Measurements from ENCODE around the gene PRSS23. TPM values are rescaled to one million over a fixed set of nuclear protein-coding genes. Genes with fewer than 3 reads are reported as not detected.

Gene PRSS23
- total RNA-seq, 1 donor from 2014 or later: 40.3 TPM

DNA sequence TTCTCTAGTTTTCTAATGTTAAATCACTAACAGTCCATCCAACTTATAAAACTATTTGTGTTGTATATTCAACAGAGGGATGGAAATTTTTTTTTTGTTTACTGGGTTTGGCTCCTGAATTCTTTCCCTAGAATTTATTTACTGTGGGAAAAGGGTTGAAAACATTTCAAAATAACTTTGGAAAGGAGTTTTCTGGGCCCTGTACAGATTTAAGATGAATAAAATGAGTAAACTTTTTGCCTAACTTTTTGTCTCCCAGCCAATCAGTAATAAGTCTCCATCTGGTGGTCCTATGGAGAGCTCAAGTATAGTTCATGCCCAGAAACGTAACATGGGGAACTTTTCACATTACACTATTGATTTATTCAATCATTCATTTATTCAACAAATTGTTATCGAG, 16.7 kb upstream of the PRSS23 start:
- no peaks in the 10 kb centered on the region for H3K9me3 ChIP-seq
- ATAC-seq (no peak), DNase-seq (no peak)
- no peaks in the 10 kb centered on the region for H3K36me3 ChIP-seq
- H3K4me1 ChIP-seq: no peaks in the 10 kb centered on the region
- no peaks in the 10 kb centered on the region for H3K27me3 ChIP-seq (ENCODE audit: low read depth)
- TF ChIP-seq, protein P1, sequence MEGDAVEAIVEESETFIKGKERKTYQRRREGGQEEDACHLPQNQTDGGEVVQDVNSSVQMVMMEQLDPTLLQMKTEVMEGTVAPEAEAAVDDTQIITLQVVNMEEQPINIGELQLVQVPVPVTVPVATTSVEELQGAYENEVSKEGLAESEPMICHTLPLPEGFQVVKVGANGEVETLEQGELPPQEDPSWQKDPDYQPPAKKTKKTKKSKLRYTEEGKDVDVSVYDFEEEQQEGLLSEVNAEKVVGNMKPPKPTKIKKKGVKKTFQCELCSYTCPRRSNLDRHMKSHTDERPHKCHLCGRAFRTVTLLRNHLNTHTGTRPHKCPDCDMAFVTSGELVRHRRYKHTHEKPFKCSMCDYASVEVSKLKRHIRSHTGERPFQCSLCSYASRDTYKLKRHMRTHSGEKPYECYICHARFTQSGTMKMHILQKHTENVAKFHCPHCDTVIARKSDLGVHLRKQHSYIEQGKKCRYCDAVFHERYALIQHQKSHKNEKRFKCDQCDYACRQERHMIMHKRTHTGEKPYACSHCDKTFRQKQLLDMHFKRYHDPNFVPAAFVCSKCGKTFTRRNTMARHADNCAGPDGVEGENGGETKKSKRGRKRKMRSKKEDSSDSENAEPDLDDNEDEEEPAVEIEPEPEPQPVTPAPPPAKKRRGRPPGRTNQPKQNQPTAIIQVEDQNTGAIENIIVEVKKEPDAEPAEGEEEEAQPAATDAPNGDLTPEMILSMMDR (IDR thresholded peaks at IDR 0.05): no peak
- no peak overlapping the region for H3K4me3 ChIP-seq
- no peak overlapping the region for H3K27ac ChIP-seq
- intact Hi-C loops (cut with DNase I): no loop called here

DNA sequence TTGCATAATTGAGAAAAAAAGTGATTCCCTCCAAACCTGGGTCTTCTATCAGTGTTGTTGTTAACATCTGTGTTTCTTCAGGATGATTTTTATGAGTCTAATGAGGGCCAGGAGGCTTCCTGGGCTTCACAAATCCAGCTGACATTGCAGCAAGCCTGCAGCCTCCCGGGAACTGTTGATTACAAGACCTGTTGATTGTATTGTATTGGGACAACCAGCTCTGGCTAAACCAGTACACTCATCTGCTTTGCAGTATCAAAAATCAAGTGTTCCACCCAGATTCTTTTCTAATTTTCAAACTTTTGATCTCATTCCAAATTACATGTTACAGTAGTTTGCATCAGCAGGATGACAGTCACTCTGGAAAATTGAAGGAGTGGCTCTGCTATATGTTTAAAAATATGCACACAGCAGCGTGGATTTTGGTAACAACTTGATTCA, 16.1 kb upstream of the PRSS23 start:
- intact Hi-C loops (cut with DNase I): no loop called here
- no peak for DNase-seq
- Histone ChIP-seq H3K27ac (no peak overlapping the region), H3K4me1 (no peaks in the 10 kb centered on the region), H3K4me3 (no peak overlapping the region), H3K27me3 (ENCODE audit: low read depth) (no peaks in the 10 kb centered on the region), H3K36me3 (no peaks in the 10 kb centered on the region), H3K9me3 (no peaks in the 10 kb centered on the region)
- no peak for ATAC-seq
- TF ChIP-seq, protein P1 (IDR thresholded peaks at IDR 0.05): no peak

DNA sequence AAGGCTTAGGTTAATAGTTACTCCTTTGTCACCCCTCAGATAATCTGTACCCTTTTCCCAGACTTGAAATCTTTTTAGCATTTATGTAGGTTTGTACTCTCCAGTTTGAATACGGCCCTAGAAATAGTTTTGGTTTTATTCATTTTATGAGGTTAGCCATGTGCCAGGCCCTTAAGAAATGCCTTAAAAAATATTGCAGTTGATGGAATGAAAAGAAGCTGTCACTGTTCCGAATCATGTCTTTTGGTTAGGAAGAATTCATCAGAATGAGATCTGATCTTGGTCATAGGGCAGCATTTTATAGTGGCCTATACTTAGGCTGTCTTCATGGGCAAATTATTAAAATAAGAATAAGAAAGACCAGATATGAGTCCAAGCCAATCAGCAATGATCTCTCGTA, 14.8 kb upstream of the PRSS23 start:
- no peak for ATAC-seq
- H3K4me3 ChIP-seq: no peak overlapping the region
- H3K9me3 ChIP-seq: no peaks in the 10 kb centered on the region
- H3K36me3 ChIP-seq: no peaks in the 10 kb centered on the region
- intact Hi-C loops (cut with DNase I): no loop called here
- H3K27ac ChIP-seq: no peak overlapping the region
- H3K4me1 ChIP-seq: no peaks in the 10 kb centered on the region
- no peaks in the 10 kb centered on the region for H3K27me3 ChIP-seq (ENCODE audit: low read depth)
- DNase-seq: no peak
- TF ChIP-seq, protein P1 (IDR thresholded peaks at IDR 0.05): no peak

DNA sequence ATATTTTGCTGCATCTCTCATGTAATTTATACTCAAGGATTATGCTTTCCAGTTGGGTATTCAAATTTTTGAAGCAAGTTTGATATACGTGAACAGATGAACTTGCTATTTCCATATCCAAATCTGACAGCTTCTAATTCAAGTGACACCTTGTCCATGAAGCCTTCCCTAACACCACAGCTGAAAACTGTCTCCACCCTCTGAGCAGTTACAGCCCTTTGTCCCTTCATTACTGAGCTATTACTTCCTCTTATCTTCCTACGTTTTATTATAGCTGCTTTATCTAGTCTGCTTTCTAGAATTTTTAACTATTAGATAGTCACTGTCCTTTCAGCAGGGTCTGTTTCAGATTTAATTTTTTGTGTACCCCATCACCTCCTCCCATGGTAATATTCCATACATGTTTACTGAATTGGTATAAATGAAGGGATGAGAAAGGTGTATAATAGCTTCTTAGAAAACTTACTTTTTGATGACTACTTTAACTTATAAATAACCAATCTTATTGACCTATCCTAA, 13.3 kb upstream of the PRSS23 start:
- no peaks in the 10 kb centered on the region for H3K27me3 ChIP-seq (ENCODE audit: low read depth)
- TF ChIP-seq, protein P1 (IDR thresholded peaks at IDR 0.05): no peak
- H3K4me3 ChIP-seq: no peak overlapping the region
- H3K9me3 ChIP-seq: no peaks in the 10 kb centered on the region
- H3K27ac ChIP-seq: no peak overlapping the region
- H3K36me3 ChIP-seq: no peaks in the 10 kb centered on the region
- ATAC-seq: no peak
- no peaks in the 10 kb centered on the region for H3K4me1 ChIP-seq
- intact Hi-C loops (cut with DNase I): no loop called here
- no peak for DNase-seq

DNA sequence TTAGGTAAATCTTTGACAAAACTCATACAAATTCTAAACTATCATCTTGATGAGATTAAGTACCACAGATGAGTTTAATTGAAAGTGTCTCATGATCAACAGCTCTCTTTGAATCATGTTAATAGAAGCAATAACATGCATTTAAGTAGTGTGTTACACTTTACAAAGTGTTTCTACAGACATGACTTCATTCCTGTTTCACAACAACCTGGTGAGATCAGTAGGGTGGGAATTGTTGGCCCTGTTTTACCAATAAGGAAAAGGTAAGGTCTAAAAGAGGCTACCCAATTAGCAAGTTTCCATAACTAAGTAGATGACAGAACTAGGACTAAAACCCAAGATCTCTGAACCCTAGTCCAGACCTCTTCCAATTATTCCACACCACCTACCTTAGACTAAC, 12.7 kb upstream of the PRSS23 start:
- Histone ChIP-seq H3K9me3 (no peaks in the 10 kb centered on the region), H3K36me3 (no peaks in the 10 kb centered on the region), H3K4me3 (no peak overlapping the region), H3K27ac (no peak overlapping the region), H3K4me1 (no peaks in the 10 kb centered on the region), H3K27me3 (ENCODE audit: low read depth) (no peaks in the 10 kb centered on the region)
- DNase-seq (no peak), ATAC-seq (no peak)
- TF ChIP-seq, protein P1 (IDR thresholded peaks at IDR 0.05): no peak
- intact Hi-C loops (cut with DNase I): no loop called here

Data from lower lobe of right lung (tissue), 2 donors.